ENCODE data around the gene CORO2A.
A peak's percentile ranks its signal among the peaks of the same experiment; 100 is the strongest.
"Not testable (repeated sequence)": the region's sequence is repeated elsewhere in the genome, so short reads cannot be mapped to it uniquely, and the experiment has no call there.

The CORO2A gene

GRCh38 chr9:98118640-98119601 is 73.5 kb downstream of the CORO2A start, which contains the start of gene TRIM14:
TSS of gene TRIM14 (minus strand) at chr9:98119222. CDS start at chr9:98119188, 34 bp downstream.
- peak within 1 kb of the TSS; percentile 81 for H3K4me2 ChIP-seq (ENCODE audit: low read length)
- H3K9me3 ChIP-seq (replicated peaks; ENCODE audit: low read length), result no peaks in the 10 kb centered on the region
- H3K4me3 ChIP-seq (ENCODE audit: low read length), result peak within 1 kb of the TSS; percentile 83
- H3K36me3 ChIP-seq (ENCODE audit: insufficient read depth, low read length), result no peaks in the 10 kb centered on the region
- peak within 1 kb of the TSS; percentile 71 for H3K9ac ChIP-seq (ENCODE audit: low read depth, low read length)
- H3K27me3 ChIP-seq (ENCODE audit: control insufficient read depth, insufficient read depth, low read length), result no peaks in the 10 kb centered on the region
- peaks cover 4% of the 10 kb centered on the region for H3K4me1 ChIP-seq (ENCODE audit: control insufficient read depth, insufficient read depth, low read length)

- no peaks in the 10 kb centered on the region for H3K36me3 ChIP-seq (ENCODE audit: insufficient read depth, low read length)
- H3K4me2 ChIP-seq (ENCODE audit: low read length), result peak overlapping the region; percentile 81
- H3K9me3 ChIP-seq (replicated peaks; ENCODE audit: low read length), result no peaks in the 10 kb centered on the region
- peaks cover 4% of the 10 kb centered on the region for H3K4me1 ChIP-seq (ENCODE audit: control insufficient read depth, insufficient read depth, low read length)
- peak overlapping the region; percentile 83 for H3K4me3 ChIP-seq (ENCODE audit: low read length)
- no peaks in the 10 kb centered on the region for H3K27me3 ChIP-seq (ENCODE audit: control insufficient read depth, insufficient read depth, low read length)
- H3K9ac ChIP-seq (ENCODE audit: low read depth, low read length), result peak overlapping the region; percentile 71
Observed at GRCh38 chr9:98117984-98118639, 74.3 kb downstream of the CORO2A start.

- H3K4me3 ChIP-seq (ENCODE audit: low read length); H3K9me3 ChIP-seq (replicated peaks; ENCODE audit: low read length); H3K36me3 ChIP-seq (ENCODE audit: insufficient read depth, low read length); H3K4me2 ChIP-seq (ENCODE audit: low read length); H3K9ac ChIP-seq (ENCODE audit: low read depth, low read length); H3K27me3 ChIP-seq (ENCODE audit: control insufficient read depth, insufficient read depth, low read length); H3K4me1 ChIP-seq (ENCODE audit: control insufficient read depth, insufficient read depth, low read length): not testable (repeated sequence)
Observed at GRCh38 chr9:98117097-98117496, 75.3 kb downstream of the CORO2A start.

- no peaks in the 10 kb centered on the region for H3K9me3 ChIP-seq (replicated peaks; ENCODE audit: low read length)
- no peaks in the 10 kb centered on the region for H3K27me3 ChIP-seq (ENCODE audit: control insufficient read depth, insufficient read depth, low read length)
- no peak overlapping the region for H3K4me3 ChIP-seq (ENCODE audit: low read length)
- H3K4me2 ChIP-seq (ENCODE audit: low read length), result no peak overlapping the region
- no peak overlapping the region for H3K9ac ChIP-seq (ENCODE audit: low read depth, low read length)
- H3K36me3 ChIP-seq (ENCODE audit: insufficient read depth, low read length), result peaks cover 4% of the 10 kb centered on the region
- H3K4me1 ChIP-seq (ENCODE audit: control insufficient read depth, insufficient read depth, low read length), result no peaks in the 10 kb centered on the region
Observed at GRCh38 chr9:98109052-98109451, 83.4 kb downstream of the CORO2A start.

- H3K9ac ChIP-seq (ENCODE audit: low read depth, low read length), result no peak overlapping the region
- peaks cover 4% of the 10 kb centered on the region for H3K36me3 ChIP-seq (ENCODE audit: insufficient read depth, low read length)
- no peaks in the 10 kb centered on the region for H3K9me3 ChIP-seq (replicated peaks; ENCODE audit: low read length)
- H3K4me3 ChIP-seq (ENCODE audit: low read length), result no peak overlapping the region
- no peaks in the 10 kb centered on the region for H3K4me1 ChIP-seq (ENCODE audit: control insufficient read depth, insufficient read depth, low read length)
- H3K4me2 ChIP-seq (ENCODE audit: low read length), result no peak overlapping the region
- H3K27me3 ChIP-seq (ENCODE audit: control insufficient read depth, insufficient read depth, low read length), result no peaks in the 10 kb centered on the region
Observed at GRCh38 chr9:98108531-98109031, 83.9 kb downstream of the CORO2A start.

GRCh38 chr9:98107926-98108325 is 84.5 kb downstream of the CORO2A start:
- no peaks in the 10 kb centered on the region for H3K9me3 ChIP-seq (replicated peaks; ENCODE audit: low read length)
- H3K4me1 ChIP-seq (ENCODE audit: control insufficient read depth, insufficient read depth, low read length), result no peaks in the 10 kb centered on the region
- no peak overlapping the region for H3K4me2 ChIP-seq (ENCODE audit: low read length)
- H3K36me3 ChIP-seq (ENCODE audit: insufficient read depth, low read length), result peaks cover 4% of the 10 kb centered on the region
- H3K9ac ChIP-seq (ENCODE audit: low read depth, low read length), result no peak overlapping the region
- H3K27me3 ChIP-seq (ENCODE audit: control insufficient read depth, insufficient read depth, low read length), result no peaks in the 10 kb centered on the region
- no peak overlapping the region for H3K4me3 ChIP-seq (ENCODE audit: low read length)

- H3K4me3 ChIP-seq (ENCODE audit: low read length), result no peak overlapping the region
- H3K4me1 ChIP-seq (ENCODE audit: control insufficient read depth, insufficient read depth, low read length), result no peaks in the 10 kb centered on the region
- H3K27me3 ChIP-seq (ENCODE audit: control insufficient read depth, insufficient read depth, low read length), result no peaks in the 10 kb centered on the region
- no peak overlapping the region for H3K9ac ChIP-seq (ENCODE audit: low read depth, low read length)
- peaks cover 4% of the 10 kb centered on the region for H3K36me3 ChIP-seq (ENCODE audit: insufficient read depth, low read length)
- H3K9me3 ChIP-seq (replicated peaks; ENCODE audit: low read length), result no peaks in the 10 kb centered on the region
- no peak overlapping the region for H3K4me2 ChIP-seq (ENCODE audit: low read length)
Observed at GRCh38 chr9:98105006-98105405, 87.4 kb downstream of the CORO2A start.

- Histone ChIP-seq H3K4me2 (ENCODE audit: low read length) (no peak overlapping the region), H3K9me3 (replicated peaks; ENCODE audit: low read length) (no peaks in the 10 kb centered on the region), H3K4me1 (ENCODE audit: control insufficient read depth, insufficient read depth, low read length) (no peaks in the 10 kb centered on the region), H3K4me3 (ENCODE audit: low read length) (no peak overlapping the region), H3K36me3 (ENCODE audit: insufficient read depth, low read length) (peaks cover 4% of the 10 kb centered on the region), H3K27me3 (ENCODE audit: control insufficient read depth, insufficient read depth, low read length) (no peaks in the 10 kb centered on the region), H3K9ac (ENCODE audit: low read depth, low read length) (no peak overlapping the region)
Observed at GRCh38 chr9:98104445-98104881, 88.0 kb downstream of the CORO2A start.

GRCh38 chr9:98101868-98102273 is 90.6 kb downstream of the CORO2A start:
- H3K9ac ChIP-seq (ENCODE audit: low read depth, low read length), result no peak overlapping the region
- H3K36me3 ChIP-seq (ENCODE audit: insufficient read depth, low read length), result no peaks in the 10 kb centered on the region
- H3K9me3 ChIP-seq (replicated peaks; ENCODE audit: low read length), result no peaks in the 10 kb centered on the region
- H3K27me3 ChIP-seq (ENCODE audit: control insufficient read depth, insufficient read depth, low read length), result no peaks in the 10 kb centered on the region
- no peak overlapping the region for H3K4me2 ChIP-seq (ENCODE audit: low read length)
- no peaks in the 10 kb centered on the region for H3K4me1 ChIP-seq (ENCODE audit: control insufficient read depth, insufficient read depth, low read length)
- no peak overlapping the region for H3K4me3 ChIP-seq (ENCODE audit: low read length)

GRCh38 chr9:98101416-98101815 is 91.0 kb downstream of the CORO2A start:
- Histone ChIP-seq H3K4me2 (ENCODE audit: low read length) (no peak overlapping the region), H3K9me3 (replicated peaks; ENCODE audit: low read length) (no peaks in the 10 kb centered on the region), H3K27me3 (ENCODE audit: control insufficient read depth, insufficient read depth, low read length) (no peaks in the 10 kb centered on the region), H3K36me3 (ENCODE audit: insufficient read depth, low read length) (no peaks in the 10 kb centered on the region), H3K4me3 (ENCODE audit: low read length) (no peak overlapping the region), H3K9ac (ENCODE audit: low read depth, low read length) (no peak overlapping the region), H3K4me1 (ENCODE audit: control insufficient read depth, insufficient read depth, low read length) (no peaks in the 10 kb centered on the region)

GRCh38 chr9:98100456-98100855 is 92.0 kb downstream of the CORO2A start:
- no peaks in the 10 kb centered on the region for H3K4me1 ChIP-seq (ENCODE audit: control insufficient read depth, insufficient read depth, low read length)

More at GRCh38 chr9:98100456-98100855, 92.0 kb downstream of the CORO2A start:
- Histone ChIP-seq H3K4me3 (ENCODE audit: low read length) (no peak overlapping the region), H3K9me3 (replicated peaks; ENCODE audit: low read length) (no peaks in the 10 kb centered on the region), H3K27me3 (ENCODE audit: control insufficient read depth, insufficient read depth, low read length) (no peaks in the 10 kb centered on the region), H3K9ac (ENCODE audit: low read depth, low read length) (no peak overlapping the region), H3K36me3 (ENCODE audit: insufficient read depth, low read length) (no peaks in the 10 kb centered on the region), H3K4me2 (ENCODE audit: low read length) (no peak overlapping the region)

Measured in skeletal muscle satellite cell (primary cell).